ENCODE measurements around the gene HSD17B14.

GRCh38 chr19:48866692-48867091, 30.4 kb upstream of the HSD17B14 start:
- TF ChIP-seq CTCF (conservative IDR thresholded peaks at IDR 0.05 in 1 of 2, IDR thresholded peaks at IDR 0.05 in 1 of 2; ENCODE audit: extremely low read depth in 1 of 2, insufficient read depth in 1 of 2, low read depth in 1 of 2, low read length in 2 of 2) (no peak), EZH2 (IDR thresholded peaks at IDR 0.05; ENCODE audit: borderline replicate concordance, low read length) (no peak)
